Activated CD4-positive, alpha-beta T cell treated with anti-CD3 and anti-CD28 coated beads, Interleukin-10, Interleukin-2, amounts not matched to agents 100 ng/mL and 50 ng/mL, durations not matched to agents 16 hours and 8 hours (primary cell): Measurements from ENCODE around the gene NAP1L5.

Experiments
- DNase-seq: peaks from one replicate; pipeline ENCODE4 v3.0.0-alpha.2; 2020

The NAP1L5 gene, protein sequence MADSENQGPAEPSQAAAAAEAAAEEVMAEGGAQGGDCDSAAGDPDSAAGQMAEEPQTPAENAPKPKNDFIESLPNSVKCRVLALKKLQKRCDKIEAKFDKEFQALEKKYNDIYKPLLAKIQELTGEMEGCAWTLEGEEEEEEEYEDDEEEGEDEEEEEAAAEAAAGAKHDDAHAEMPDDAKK

GRCh38 chr4:88697588-88698329 is at the start of gene NAP1L5:
Gene NAP1L5, minus strand, starts transcription at chr4:88697829. Its CDS starts 75 bp downstream, at chr4:88697754.
- DNase-seq, result peak; percentile 71

- DNase-seq, result no peak
Measured at GRCh38 chr4:88747351-88747750, 49.7 kb upstream of the NAP1L5 start.

DNA sequence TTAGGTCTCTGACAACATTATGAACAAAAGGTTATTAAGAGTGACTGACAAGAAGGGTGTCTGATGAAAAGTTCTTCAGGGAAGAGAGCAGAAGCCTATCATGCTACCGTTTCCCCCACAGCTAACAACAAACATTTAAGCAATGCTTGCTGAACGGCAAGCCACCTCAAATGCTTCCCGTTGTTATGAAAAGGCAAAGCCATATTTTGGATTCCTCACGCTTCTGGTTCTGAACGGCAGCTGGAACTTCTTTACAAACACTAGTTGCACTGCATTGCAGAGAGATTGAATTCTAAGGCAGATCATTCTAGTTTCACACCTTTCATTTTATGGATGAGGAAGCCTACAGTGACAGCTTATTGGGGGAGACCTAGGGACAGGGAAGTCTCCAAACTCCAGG is 48.6 kb upstream of the NAP1L5 start:
- DNase-seq, result no peak

DNA sequence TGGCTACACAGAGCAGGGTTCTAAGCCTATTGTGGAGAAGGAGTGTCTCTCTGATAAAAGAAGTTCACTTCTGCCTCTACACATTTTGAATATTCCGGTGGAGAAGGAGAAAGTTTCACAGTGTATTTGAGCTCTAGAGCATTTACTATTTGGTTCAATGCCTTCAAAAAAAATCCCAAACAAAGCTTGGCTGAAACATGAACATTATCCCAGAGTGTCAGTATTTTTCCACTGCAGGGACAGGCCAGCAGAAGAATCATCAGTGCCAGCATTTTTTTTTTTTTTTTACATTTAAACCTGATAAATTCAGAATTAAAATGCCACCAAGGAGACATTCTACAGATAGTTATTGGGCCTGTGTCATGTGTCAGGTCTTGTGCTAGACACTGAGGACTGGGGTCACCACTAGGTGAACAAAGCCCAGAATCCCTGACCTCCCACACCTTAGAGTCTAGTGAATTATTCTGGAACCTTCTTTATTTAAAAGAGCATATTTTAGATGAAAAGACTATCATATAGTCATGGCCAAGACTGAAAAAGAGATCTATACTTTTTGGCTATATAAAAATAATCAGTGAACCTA is 48.0 kb upstream of the NAP1L5 start:
- no peak for DNase-seq

- no peak for DNase-seq
Measured at GRCh38 chr4:88745175-88745574, 47.5 kb upstream of the NAP1L5 start.

DNA sequence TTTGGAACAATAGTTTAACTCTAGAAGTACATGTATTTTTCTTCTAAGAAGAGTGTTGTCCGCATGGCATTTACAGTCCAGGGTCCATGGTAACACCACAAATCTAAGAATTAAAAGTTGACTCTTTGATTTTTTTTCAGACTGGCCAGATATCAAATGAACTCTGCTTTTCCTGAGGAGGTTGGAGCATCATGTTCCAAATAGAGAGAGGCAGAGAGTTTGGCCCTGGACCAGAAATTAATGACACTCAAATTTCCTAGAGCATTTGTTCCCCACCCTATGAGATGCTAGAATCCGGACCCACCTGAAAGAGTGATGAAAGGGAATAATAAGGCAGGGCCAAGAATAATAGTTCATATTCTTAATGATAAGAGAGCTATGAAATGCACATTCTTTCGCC is 47.0 kb upstream of the NAP1L5 start:
- no peak for DNase-seq

GRCh38 chr4:88743696-88744095 is 46.1 kb upstream of the NAP1L5 start:
- no peak for DNase-seq

GRCh38 chr4:88742561-88742960 is 44.9 kb upstream of the NAP1L5 start:
- DNase-seq, result no peak

- no peak for DNase-seq
Measured at GRCh38 chr4:88738180-88738579, 40.6 kb upstream of the NAP1L5 start.

DNA sequence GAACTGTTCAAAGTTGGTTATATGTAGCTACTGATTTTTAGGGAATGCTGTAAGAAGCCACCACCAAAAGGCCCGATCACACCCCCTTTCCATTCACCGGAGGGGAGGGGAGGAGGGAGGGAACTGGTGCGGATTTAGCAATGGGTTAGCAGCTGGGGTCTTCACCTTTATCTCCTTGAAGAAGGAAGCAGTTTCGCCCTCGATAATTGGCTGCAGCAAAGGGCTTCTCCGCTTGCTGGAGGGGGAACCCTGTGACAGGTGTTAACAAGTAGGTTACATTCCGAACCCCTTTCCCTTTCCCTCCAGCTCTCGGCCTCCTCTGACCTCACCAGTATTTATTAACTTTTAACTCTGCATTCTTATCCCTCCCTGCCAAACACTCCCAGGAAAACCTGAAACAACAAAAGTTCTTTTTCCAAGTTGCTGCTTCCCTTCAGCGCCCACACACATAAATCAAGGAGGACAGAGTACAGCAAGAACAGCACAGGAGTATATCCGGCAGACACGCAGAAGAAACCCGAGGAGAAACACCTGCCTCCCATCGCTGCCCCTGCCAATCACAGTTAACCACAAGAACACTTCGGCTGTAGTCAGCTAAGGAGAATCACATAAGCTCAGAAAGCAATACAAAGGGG is 39.8 kb upstream of the NAP1L5 start:
- DNase-seq, result peak; percentile 11

- DNase-seq, result no peak
Measured at GRCh38 chr4:88736264-88736663, 38.6 kb upstream of the NAP1L5 start.

DNA sequence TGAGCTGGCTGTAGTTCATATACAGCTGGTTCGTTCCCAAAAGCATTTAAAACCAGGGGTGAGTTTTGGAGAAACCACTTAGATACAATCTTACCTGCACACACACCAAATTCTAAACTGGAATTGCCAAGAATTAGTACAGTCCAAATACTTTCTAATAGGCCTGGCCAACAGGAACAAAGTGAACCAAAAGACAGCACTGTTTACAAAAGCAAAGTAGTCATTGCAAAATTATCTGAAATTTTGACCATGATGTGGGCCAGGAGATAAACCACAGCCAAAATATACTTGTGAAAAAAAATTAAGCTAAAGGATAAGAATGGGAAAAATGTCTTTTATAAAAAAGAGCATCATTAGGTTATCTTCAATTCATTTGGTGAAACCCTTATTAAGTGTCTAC is 37.9 kb upstream of the NAP1L5 start:
- DNase-seq, result no peak

GRCh38 chr4:88734403-88734949 is 36.8 kb upstream of the NAP1L5 start:
- no peak for DNase-seq

DNA sequence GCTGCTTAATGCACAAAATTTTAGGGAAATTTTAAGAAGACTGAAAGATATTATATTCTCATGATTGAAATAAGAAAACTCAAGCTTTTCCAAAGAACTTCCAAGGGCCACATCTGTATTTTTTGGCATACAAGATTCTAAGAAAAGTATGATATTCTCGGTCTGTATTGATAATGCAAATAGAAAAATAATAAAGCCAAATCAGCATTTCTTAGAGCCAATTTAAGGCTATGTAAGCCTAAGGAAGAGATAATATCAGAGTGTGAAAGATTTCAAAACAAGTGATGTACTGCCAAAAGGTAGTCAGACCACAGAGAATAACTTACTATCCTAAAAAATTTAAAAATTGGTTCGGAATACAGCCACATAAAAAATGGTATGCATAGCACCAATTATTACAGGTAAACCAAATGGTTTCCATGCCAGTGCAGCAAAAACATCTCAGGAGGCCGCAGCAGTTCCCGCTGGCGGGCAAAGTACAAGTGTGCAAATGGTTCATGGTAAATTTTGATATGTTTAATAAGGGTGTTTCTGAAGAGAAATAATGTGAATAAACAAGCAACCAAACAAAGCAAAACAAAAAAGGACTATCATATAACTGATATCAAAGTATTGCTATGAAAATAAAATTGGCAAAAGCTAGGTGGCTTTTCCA is 35.2 kb upstream of the NAP1L5 start:
- DNase-seq, result no peak

GRCh38 chr4:88731381-88731780 is 33.8 kb upstream of the NAP1L5 start:
- DNase-seq, result no peak

GRCh38 chr4:88730811-88731210 is 33.2 kb upstream of the NAP1L5 start:
- no peak for DNase-seq

GRCh38 chr4:88729146-88729760 is 31.6 kb upstream of the NAP1L5 start:
- DNase-seq, result no peak

DNA sequence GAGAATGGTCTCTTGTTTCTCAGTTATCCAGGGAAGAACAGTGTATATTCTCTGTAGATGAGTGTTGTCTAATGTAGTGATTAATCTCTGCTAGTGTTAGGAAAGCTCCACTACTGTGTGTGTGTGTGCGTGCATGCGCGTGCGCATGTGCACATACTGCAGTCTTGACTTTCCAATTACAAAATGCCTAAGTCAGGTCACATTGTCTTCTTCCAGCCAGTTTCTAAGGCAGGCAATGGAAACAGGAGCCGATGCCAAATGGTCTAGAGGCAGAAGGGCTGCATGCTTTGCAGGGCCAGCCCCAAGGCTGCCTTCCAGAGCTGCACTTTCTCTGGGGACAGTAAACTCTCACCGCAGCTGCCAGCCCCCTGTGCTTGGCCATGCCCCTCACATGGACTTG is 30.5 kb upstream of the NAP1L5 start:
- no peak for DNase-seq

GRCh38 chr4:88725986-88726385 is 28.4 kb upstream of the NAP1L5 start:
- DNase-seq, result no peak

GRCh38 chr4:88725143-88725542 is 27.5 kb upstream of the NAP1L5 start:
- no peak for DNase-seq

GRCh38 chr4:88724406-88724805 is 26.8 kb upstream of the NAP1L5 start:
- no peak for DNase-seq

GRCh38 chr4:88722828-88723227 is 25.2 kb upstream of the NAP1L5 start:
- no peak for DNase-seq
